Mucosa of descending colon (tissue), 3 donors: Measurements from ENCODE around the gene C10orf67. TPM values are rescaled to one million over a fixed set of nuclear protein-coding genes. Genes with fewer than 3 reads are reported as not detected.

ENCODE experiments used
- ATAC-seq: fragments of 200-7000 bp; cut with Tn5 transposase; one replicate; pipeline ENCODE4 v1.9.1; 2020; ENCODE audit warnings: mild to moderate bottlenecking, moderate library complexity
- DNase-seq, 3 donors: peaks; one replicate each; pipeline ENCODE4 v3.0.0-alpha.2; 2020
- H3K36me3 ChIP-seq: fragments of 200-600 bp; one replicate; pipeline ENCODE4 v1.8.0; 2021; ENCODE audit warnings: low read depth, mild to moderate bottlenecking
- H3K4me1 ChIP-seq: fragments of 200-600 bp; one replicate; pipeline ENCODE4 v1.8.0; 2021; ENCODE audit warnings: low read depth, mild to moderate bottlenecking
- H3K4me3 ChIP-seq: fragments of 200-600 bp; one replicate; pipeline ENCODE4 v1.8.0; 2021; ENCODE audit warnings: mild to moderate bottlenecking
- H3K9me3 ChIP-seq: fragments of 200-600 bp; one replicate; pipeline ENCODE4 v1.8.0; 2021; ENCODE audit warnings: mild to moderate bottlenecking
- intact Hi-C, 2 donors: fragments of 100-400 bp; cut with DNase I in 1 of 2; cut with micrococcal nuclease in 1 of 2; formaldehyde crosslinking; loops; one replicate each; pipeline versions ENCODE4 v1.11.0 to v1.11.1; 2022; cut with DNase I, micrococcal nuclease
- total RNA-seq, 3 donors: library from RNA; stranded (reverse); fragmentation: NEBNext Ultra II Directional in 2 of 3; extraction: Animal tissue kit (Norgen Biotek cat#: 25700) in 2 of 3; gene quantifications; one replicate each; pipeline versions ENCODE4 v1.2.1 to v1.2.4, GENCODE V29; 2021 to 2023
- TF ChIP-seq, protein P1 (sequence below): fragments of 200-600 bp; IDR thresholded peaks from one replicate; pipeline ENCODE4 v1.8.0; 2022; ENCODE audit warnings: antibody characterized with exemption, mild to moderate bottlenecking
- donor health status: DM: no; HTN: no; CAD: no; lungs with moderate emphysema.
- donor health status: DM: no; HTN: no; CAD: no.
- donor health status: DM: no; HTN: yes; CAD: no.

Gene C10orf67
- total RNA-seq, 3 donors from 2014 or later = not detected

DNA sequence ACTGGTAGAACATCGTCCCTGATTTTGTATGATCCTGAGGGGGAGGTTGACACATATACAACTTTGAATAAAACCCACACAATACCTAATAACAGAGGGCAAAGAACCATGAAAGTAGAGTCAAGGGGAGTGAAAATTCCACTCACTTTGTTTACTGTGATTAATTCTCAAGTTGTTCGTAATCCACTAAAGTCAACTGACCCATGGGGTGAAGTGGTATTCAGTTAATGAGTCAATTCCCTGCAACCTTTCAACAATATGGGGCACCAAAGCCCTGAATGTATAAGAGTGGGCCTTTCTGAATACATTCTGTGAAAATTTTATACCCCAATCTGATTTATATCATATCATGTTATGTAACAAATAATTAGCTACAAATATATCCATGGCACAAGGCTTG is 39.0 kb upstream of the C10orf67 start:
- Histone ChIP-seq H3K36me3 (no peaks in the 10 kb centered on the region), H3K4me3 (no peak overlapping the region), H3K4me1 (no peaks in the 10 kb centered on the region), H3K9me3 (no peaks in the 10 kb centered on the region)
- intact Hi-C loops = no loop called here
- TF ChIP-seq, protein P1, sequence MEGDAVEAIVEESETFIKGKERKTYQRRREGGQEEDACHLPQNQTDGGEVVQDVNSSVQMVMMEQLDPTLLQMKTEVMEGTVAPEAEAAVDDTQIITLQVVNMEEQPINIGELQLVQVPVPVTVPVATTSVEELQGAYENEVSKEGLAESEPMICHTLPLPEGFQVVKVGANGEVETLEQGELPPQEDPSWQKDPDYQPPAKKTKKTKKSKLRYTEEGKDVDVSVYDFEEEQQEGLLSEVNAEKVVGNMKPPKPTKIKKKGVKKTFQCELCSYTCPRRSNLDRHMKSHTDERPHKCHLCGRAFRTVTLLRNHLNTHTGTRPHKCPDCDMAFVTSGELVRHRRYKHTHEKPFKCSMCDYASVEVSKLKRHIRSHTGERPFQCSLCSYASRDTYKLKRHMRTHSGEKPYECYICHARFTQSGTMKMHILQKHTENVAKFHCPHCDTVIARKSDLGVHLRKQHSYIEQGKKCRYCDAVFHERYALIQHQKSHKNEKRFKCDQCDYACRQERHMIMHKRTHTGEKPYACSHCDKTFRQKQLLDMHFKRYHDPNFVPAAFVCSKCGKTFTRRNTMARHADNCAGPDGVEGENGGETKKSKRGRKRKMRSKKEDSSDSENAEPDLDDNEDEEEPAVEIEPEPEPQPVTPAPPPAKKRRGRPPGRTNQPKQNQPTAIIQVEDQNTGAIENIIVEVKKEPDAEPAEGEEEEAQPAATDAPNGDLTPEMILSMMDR = no peak
- DNase-seq (no peak), ATAC-seq (no peak)

DNA sequence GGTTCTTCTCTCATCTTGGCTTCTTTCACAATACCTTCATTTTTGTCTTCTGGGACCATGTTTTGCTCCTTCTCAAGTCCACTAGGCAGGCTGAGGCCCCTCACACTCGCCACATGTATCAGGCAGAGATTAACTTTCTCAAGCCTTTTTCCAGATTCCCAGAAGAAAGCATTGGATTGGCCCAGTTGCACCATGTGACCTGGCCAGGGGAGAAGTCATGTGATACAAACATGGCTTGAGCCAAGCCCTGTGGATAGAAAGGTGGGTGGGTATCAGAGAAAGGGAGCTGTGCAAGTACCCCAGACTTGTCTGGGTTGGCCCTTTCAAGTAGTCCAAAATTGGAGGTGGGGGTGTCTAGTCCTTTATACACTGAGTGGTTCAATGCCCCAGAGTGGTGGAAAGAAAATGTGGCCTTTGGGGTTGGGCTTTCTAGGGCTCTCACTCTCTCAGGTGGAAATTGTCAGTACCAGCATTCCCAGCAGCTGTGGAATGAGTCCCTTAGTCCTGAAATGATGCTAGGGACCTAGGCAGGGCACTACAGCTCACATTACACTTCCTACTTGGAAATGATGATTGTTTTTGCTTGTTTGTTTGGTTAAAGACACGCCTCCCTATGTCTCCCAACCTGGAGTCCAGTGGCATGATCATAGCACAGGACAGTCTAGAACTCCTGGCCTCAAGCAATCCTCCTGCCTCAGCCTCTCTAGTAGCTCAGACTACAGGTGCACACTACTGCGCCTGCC is 36.9 kb upstream of the C10orf67 start:
- no peaks in the 10 kb centered on the region for H3K9me3 ChIP-seq
- intact Hi-C loops = no loop called here
- TF ChIP-seq, protein P1 = no peak

DNA sequence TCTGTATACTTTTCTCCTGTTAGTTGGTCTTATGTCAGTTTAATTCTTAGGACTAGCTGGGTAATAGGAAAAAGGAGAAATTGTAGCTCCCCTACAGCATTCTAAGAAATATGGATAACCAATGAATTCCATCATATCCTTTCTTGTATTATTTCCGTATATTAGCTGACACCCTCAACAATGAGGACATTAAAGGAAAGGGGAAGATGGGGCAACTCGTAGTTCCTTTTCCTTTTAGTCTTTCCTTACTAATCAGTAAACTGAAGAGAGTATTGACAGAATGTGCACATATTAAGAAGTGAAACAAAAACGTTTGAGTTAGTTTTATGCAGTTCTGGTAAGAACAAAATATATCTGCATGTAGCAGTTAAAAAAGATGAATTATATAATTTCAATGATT is 35.1 kb upstream of the C10orf67 start:
- Histone ChIP-seq H3K9me3 (no peaks in the 10 kb centered on the region), H3K4me1 (no peaks in the 10 kb centered on the region), H3K36me3 (no peaks in the 10 kb centered on the region), H3K4me3 (no peak overlapping the region)
- intact Hi-C loops = no loop called here
- ATAC-seq = no peak
- no peak for DNase-seq
- TF ChIP-seq, protein P1 = no peak

More for the DNA sequence above, 36.9 kb upstream of the C10orf67 start:
- DNase-seq = no peak
- no peaks in the 10 kb centered on the region for H3K4me1 ChIP-seq
- no peaks in the 10 kb centered on the region for H3K36me3 ChIP-seq
- no peak for ATAC-seq
- no peak overlapping the region for H3K4me3 ChIP-seq

DNA sequence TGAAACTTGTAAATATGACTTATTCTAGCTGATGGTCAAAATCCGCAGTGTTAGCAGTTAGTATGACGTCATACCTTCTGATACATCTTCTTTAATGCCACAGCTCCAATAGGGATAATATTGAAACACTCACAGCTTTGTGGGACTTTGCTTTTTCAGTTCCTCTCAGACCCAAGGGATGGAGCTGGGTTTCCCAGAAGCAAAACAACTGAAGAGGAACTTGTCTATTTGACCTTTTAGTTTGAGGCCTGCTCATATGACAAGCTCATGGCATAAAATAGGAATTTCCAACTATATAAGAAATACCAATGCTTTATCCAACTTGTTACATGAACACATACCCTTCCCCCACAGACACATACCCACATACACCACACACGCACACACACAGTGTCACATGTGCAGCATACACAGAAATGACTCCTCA is 31.6 kb upstream of the C10orf67 start:
- TF ChIP-seq, protein P1 = no peak
- H3K36me3 ChIP-seq = no peaks in the 10 kb centered on the region
- ATAC-seq (peak; percentile 33), DNase-seq (peak in 1 of 3 donors; percentile 22)
- H3K4me3 ChIP-seq = no peak overlapping the region
- intact Hi-C loops = no loop called here
- no peaks in the 10 kb centered on the region for H3K4me1 ChIP-seq
- no peaks in the 10 kb centered on the region for H3K9me3 ChIP-seq

DNA sequence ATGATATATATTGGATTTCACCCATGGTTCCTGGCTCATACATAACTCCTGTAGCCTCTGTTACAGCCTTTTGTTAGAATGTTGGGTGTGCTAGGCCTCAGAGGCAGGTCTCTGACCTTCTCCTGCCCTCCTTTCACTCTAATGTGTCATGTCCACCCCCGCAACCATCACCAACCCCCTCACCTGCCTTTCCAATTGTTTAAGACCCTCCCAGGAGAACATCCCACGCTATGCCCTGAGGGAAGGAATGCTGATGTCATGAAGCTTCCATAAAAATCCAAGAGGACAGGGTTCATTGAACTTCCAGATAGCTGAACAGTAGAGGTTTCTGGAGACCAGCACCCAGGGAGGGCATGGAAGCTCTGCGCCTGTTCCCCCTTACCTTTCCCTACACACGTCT is 30.8 kb upstream of the C10orf67 start:
- TF ChIP-seq, protein P1 = no peak
- ATAC-seq = no peak
- H3K9me3 ChIP-seq = no peaks in the 10 kb centered on the region
- DNase-seq = no peak
- intact Hi-C loops = no loop called here
- no peaks in the 10 kb centered on the region for H3K36me3 ChIP-seq
- H3K4me3 ChIP-seq = no peak overlapping the region
- no peaks in the 10 kb centered on the region for H3K4me1 ChIP-seq
